ENCODE data around the gene TSHZ2.

TSHZ2 gene

DNA sequence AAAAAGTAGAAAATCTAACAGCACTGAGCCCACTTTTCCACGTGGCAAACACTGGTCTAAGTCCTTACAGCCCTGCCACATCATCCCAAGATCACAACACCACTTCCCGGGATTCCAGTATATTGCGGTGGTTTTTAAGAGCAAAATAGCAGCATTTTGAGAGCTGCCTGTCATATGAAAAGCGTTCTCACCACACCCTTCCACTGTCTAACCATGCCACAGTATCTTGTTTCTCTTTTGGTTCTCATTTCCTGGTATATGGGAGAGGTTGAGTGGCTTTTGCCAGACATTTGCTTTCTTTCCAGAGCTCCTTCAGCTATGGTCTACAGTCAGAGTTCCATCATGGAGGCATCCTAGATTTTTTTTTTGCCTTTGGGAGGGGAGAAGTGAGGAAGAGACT lies 243.0 kb downstream of the TSHZ2 start:
- DNase-seq: no peak

DNA sequence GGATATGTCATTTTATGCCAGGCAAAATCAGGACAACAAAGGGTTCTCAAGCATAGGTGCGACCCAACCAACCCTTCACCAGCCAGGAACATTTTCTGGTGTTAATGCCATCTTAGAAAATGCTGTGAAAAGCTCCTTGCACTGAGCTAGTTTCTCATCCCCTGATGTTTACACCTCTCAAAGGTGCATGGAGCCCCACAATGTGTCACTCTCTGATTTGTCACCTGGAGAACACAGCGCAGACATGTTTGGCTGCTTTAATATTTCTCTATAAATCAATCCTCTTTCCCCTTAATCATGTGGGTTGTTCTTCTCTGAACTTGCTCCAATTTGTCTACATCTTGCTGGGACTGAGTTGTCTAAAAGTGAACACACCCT lies 244.3 kb downstream of the TSHZ2 start:
- no peak for DNase-seq

DNA sequence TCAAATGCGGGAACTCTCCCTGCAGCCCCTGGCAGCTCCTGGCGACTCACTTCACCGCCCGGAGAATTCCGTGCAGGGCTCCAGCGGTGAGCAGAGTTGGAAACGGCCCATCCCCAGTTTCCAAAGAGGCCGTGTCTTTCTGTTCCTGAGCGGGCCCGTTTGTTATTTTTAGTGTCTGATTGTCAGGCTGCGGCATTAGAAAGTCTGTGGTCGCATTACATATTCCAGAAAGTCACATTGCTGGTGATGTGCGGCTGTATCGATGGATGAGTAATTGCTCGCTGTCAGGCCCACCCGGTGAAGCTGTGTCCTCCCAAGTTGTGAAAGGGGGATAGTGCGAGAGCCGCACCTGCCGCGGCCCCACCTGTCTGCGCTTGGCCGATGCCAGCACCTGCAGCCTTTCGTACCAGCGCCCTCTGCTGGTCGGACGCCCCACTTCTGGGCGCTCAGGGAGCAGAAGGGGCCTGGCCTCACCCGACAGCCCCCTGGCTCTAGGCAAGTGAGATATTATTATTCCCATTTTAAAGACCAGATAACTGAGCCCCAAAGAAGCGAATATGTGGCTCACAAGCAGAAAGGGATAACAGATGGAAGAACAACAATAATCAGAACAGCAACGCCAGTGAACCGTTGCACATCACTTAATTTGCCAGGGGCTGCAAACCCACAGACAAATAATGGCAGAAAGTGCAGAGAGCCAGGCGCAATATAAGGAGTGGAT lies 244.9 kb downstream of the TSHZ2 start:
- peak; percentile 72 for DNase-seq

DNA sequence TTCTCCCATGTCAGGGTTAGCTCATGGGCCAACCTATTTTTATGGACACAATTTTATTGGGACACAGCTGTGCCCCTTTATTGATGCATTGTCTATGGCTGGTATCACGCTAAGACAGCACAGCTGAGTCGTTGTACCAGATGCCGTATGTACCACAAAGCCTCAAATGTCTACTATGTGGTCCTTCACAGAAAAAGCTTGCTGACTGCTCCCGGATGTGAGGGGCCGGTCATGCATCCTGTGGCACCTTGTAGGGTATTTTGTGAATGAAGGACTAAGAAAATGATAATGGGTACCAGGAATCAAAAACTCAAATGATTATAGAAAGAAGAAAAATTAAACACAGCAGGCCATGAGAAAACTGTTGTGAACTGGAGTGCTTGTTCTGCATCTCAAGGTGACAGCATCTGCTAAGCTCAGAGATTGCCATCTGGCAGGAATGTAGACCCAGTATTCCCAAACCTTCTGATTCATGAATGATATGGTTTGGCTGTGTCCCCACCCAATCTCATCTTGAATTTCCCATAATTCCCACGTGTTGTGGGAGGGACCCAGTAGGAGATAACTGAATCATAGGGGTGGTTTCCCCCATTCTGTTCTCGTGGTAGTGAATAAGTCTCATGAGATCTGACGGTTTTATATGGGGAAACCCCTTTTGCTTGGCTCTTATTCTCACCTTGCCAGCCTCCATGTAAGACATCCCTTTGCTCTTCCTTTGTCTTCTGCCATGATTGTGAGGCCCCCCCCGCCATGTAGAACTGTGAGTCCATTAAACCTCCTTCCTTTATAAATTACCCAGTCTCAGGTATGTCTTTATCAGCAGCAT lies 248.5 kb downstream of the TSHZ2 start:
- DNase-seq: no peak

DNA sequence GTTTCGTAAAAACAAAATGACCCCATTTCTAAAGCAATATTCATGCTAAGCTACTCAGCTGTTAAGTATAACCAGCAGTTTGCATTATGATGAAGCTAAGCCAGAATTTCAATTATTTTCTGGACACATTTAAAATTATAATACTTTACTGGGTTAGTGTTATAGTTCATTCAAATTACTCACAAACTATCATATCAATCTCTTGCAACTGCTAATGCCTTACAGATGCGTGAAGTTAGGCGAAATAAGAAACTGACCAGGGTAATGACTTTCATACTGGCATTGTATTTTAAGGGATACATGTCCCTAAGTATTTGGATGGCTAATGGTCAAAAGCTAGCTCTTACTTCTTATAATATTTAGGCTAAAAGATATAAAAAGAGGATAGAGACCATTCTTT lies 249.6 kb downstream of the TSHZ2 start:
- DNase-seq: no peak

DNA sequence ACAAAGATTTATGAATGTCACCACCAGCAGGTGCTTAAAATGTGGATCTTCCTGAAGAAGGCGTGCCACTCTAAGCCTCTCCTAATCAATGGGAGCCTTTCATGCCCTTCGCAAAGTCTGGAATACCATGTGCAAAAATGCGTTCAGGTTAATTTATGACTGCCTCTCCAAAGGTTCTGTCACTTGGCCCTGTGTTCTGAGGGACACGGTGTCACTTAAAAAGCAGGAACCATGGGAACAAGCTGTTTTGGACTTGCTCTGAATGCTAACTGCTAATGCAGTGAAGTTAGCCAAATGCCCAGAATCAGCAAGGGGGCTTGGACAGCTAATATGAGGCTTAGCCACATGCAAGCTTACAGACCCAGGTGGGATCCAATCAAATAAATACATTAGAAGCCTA lies 250.3 kb downstream of the TSHZ2 start:
- no peak for DNase-seq

DNA sequence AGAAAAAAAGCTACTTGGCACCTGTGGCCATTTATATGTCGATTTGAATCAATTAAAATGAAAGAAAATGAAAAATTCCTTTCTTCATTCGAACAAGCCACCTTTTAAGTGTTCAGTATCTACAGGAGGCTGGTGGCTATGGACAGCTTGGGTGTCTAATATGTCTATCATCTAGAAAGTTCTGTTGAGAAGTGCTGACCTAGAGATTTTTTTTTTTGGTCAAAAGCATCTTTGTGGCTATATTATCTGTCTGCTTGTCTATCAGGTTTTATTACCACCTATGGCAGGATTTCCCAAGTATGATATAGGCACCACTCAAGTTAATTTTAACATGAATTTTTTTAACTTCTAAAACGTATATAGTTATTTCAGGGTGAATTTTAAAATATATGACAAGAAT lies 250.8 kb downstream of the TSHZ2 start:
- no peak for DNase-seq

DNA sequence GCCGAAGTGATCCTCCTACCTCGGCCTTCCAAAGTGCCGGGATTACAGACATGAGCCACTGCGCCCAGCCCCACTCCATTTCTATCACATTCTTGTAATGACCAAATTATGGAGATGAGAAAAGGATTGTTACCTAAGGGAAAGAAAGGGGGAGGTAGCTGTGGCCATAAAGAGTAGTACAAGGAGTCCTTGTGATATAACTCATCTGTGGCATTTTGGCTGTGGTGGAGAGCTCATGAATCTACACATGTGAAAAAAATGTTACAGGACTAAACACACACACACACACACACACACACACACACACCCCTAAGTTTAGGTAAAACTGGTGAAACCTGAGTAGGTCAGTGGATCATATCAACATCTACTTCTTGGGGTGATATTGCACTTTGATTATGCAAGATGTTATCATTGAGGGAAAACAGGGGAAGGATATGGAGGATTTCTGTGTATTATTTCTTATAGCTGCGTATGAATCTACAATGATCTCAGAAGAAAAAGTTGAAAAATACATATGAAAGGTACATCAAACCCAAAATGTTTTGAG lies 251.5 kb downstream of the TSHZ2 start:
- DNase-seq: no peak

DNA sequence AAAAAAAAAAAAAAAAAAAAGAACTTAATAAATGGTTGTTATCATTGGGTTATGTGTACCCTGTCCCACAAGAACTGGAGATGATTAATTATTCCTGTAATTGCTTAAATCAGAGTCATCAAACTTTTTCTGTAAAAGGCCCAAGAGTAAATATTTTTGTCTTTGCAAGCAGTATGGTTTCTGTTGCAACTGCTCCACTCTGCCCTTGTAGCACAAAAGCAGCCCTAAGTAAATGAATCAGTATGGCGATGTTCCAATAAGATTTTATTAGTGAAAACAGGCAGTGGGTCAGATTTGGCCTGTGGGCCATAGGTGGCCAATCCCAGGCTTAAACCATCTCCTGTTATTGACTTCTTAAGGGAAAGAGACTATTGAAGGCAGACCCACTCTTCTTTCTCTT lies 252.7 kb downstream of the TSHZ2 start:
- no peak for DNase-seq

DNA sequence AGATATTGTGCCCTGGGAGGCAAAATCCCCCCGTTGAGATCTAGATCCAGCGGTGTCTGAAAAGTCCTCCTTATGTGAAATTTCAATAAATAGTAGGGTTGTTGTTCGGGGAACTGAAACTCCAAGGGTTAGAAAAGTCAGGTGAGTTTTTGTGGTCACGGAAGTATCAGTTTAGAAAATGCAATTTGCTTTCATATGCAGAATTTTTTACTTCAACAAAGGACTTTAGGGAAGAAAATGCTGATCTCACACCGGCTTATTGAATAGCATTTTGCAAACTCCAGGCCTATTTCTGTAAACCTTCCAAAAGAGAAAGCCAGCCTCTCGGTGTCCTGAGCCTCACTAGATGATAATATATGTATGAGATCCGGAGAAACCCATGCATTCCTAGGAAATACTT lies 254.7 kb downstream of the TSHZ2 start:
- DNase-seq: no peak

DNA sequence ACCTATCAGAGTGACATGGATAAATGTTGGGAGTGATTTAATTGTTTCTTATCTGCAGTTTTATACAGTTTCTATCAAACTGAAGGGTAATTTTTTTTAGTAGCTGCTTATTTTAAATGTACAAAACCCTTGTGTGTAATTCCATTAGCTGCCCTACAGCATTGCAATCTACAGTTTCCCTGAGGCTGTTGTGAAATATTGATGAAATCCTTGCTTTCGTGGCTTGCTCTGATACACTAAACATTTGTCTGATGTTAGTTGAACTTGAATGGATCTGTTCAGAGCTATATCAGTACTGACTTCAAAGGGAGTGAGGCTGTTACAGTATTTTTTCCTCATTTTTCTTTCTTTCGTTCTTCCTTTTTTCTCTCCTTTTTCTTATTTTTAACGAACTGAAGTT lies 255.4 kb downstream of the TSHZ2 start:
- no peak for DNase-seq

DNA sequence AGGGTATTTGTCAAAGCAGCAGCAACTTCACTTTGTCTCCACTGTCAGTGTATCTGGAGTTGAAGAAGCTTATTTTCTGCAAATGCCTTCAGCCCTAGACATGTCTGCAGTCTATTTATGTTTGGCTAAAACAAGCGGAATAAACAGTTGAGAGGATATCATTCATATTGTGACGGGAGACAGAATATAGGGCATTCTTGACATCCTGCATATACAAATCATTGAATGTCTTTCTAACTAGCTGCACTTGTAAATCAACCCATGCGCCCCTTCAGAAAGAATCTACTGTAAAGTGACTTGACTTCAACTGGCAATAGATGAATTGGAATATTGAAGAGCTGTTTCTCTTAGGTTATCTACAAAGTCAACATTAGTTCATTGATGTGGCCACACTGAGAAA lies 258.9 kb downstream of the TSHZ2 start:
- no peak for DNase-seq

DNA sequence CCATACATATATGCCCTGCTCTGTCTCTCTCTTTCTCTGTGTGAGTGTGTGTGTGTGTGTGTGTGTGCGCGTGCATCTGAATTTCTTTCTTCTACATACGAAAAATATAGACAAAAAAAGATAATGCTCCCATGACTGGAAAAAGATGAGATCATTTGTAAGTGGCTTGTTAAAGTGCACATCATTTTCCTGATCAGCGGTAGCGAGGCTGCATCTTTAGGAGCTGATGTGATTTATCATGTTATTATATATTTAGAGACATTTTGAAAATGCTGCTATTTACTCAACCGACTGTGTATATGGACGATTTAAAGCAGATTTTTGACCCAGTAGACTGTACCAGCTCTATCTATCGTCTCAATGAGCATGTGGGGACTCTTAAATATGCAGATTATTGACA lies 265.3 kb downstream of the TSHZ2 start:
- no peak for DNase-seq

DNA sequence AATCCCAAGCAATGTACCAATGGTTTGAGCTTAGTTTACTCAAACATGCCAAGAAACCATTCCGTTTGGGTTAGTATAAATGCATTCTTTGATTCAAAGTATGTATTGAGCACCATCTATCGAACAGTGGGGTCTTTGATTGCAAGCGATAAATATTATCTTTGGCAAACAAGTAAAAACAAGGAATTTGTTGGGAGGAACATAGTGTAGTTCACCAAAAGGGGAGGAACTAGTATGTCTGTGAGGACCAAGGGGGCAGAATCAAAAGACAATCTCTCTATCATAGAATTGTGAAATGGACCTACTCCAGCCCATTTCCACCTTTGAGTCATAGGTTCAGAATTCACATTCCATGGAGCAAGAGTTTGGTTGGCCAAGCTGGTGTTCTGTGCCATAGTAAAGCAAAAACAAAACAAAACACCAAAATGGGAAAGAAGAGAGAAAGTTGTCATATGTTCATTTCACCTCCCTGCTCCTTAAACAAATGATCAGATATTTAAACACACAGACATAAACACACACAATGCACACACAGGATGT lies 266.0 kb downstream of the TSHZ2 start:
- no peak for DNase-seq

DNA sequence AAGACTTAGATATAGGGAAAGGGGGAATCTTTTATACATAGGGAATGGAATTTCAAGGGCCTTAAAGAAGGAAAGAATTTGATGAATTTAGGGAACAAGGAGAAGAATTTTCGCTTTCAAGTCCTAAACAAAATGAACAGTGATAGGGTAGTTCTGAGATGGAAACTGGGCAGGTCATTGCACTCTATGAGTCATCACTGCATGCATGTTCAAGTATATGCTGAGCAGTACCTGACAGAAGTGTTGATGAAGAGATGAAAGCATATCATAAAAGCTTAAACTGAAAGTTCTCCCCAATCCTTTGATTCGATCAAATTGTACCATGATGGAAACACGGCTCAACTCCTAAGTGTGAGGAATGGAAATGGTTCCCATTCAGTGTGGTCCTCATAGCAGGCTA lies 271.0 kb downstream of the TSHZ2 start:
- no peak for DNase-seq

DNA sequence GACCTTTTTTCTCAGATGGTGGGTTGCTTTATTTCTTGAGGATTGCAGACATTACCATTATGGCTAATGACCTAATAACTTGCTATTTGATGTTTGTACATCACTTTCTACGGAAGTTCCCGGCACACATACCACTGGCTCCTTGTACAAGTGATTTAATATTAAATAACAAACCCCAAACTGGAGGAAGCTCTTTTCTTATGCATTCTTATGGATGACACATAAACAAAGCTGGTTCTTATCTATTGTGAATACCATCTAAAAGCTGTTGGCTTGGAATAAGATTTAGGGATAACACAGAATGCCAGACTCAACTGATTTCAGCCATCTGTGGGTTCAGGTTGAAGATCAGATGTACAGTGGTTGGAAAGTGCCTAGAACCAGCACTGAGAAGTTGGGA lies 272.6 kb downstream of the TSHZ2 start:
- DNase-seq: no peak

DNA sequence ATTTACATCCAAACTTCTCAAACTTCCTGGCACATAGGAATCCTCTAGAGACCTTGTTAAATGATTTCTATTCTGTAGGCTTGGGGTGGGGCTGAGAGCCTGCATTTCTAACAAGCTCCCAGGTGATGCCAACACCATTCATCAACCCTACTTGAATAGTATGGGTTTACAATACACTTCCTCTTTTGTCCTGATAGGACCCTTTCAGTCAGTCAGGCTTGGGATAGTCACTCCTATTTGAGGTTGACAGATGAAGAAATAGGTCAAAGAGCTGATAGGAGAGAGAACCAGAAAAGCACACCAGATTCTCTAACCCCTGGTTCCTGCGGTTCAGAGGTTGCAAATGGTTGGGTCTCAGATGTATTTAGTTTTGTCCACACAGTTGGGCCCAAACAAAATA lies 273.4 kb downstream of the TSHZ2 start:
- DNase-seq: no peak

DNA sequence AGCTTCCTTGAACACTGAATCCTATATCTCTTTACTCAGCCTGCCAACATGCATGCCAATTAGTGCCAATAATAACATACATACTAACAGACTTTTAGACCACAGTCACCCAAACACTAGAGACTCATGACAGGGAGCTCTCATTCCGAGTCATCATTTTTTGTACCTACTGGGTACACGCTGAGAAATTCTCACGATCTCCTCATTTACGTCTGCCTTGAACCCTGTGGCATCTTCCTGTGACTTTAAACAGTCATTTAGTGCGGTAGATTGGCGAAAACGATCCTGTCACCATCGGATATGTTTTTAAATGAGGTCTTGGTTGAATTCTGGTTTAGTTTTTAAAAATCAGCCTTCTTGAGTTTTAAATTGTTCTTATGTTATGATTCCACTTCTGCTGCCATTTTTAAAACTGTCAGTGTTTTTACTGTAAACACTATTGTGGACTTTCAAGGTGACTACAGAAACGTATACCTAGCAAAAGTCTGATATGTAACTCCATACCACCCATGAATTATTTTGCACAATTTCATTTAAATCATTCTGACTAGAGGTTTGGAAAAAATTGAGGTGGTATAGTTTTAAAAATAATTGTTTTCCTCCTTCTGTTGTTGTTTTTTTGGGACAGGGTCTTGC lies 275.4 kb downstream of the TSHZ2 start:
- DNase-seq: no peak

DNA sequence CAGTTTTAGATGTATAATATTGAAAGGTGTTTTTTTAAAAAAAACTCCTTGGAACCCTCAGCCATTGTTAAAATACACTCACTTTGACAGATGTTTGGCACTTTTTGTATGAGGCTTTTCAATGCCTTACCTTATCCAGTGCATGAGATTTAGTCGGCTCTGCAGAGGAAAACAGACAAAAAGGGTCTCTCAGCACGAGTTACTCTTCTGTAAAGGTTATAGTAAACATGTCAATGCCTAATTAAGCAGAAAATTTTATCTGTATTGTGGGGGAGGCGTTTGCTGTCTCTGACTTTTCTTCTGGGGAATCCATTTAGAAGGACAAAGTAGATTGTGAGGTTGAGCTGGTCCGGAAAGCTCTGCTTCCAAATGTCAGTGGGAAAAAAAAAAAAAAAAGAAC lies 278.3 kb downstream of the TSHZ2 start:
- no peak for DNase-seq

DNA sequence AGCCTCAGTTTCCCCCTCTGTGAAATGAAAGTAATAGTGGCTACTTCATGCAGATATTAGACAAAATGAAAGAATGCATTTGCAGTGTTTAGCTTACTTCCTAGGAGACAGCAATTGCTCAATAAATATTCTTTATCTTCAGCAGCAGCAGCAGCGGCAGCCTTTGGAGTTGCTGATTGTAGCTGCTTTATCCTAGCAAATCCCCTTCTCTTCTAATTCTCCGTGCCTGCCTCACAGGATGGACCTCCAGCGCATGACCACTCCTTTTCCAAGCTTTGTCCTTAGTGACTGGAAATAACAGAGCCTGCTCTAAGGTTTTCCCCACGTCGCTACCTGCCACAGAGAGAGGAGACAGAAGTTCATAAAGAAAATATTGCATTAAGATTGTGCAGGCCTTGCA lies 279.8 kb downstream of the TSHZ2 start:
- no peak for DNase-seq

DNA sequence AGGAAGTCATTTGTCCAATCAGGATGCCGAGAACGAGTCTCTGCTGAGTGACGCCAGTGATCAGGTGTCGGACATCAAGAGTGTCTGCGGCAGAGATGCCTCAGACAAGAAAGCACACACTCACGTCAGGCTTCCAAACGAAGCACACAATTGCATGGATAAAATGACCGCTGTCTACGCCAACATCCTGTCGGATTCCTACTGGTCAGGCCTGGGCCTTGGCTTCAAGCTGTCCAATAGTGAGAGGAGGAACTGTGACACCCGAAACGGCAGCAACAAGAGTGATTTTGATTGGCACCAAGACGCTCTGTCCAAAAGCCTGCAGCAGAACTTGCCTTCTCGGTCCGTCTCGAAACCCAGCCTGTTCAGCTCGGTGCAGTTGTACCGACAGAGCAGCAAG lies 281.5 kb downstream of the TSHZ2 start:
- no peak for DNase-seq

DNA sequence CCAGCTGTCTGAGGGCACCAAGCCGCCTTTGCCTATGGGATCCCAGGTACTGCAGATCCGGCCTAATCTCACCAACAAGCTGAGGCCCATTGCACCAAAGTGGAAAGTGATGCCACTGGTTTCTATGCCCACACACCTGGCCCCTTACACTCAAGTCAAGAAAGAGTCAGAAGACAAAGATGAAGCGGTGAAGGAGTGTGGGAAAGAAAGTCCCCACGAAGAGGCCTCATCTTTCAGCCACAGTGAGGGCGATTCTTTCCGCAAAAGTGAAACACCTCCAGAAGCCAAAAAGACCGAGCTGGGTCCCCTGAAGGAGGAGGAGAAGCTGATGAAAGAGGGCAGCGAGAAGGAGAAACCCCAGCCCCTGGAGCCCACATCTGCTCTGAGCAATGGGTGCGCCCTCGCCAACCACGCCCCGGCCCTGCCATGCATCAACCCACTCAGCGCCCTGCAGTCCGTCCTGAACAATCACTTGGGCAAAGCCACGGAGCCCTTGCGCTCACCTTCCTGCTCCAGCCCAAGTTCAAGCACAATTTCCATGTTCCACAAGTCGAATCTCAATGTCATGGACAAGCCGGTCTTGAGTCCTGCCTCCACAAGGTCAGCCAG lies 283.0 kb downstream of the TSHZ2 start:
- DNase-seq: peak; percentile 4

DNA sequence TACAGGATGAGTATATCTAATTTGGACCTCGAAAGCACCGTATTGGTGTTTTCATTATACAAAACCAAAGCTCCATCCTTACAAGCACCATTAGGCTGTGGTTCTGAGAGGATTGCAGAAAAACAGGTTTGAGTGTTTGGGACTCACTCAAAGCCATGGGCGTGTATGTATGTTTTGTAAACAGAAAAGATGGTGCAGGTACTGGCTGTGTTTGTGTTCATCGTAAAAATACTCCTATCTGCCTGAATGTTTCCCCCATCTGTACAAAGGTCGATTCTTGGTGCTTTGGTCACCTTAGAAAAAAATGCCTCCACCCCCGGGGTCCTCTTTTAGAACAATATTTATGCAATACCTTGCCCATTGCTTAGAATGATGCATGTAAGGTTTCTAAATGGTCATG lies 286.6 kb downstream of the TSHZ2 start:
- DNase-seq: no peak
